CD8-positive, alpha-beta memory T cell (primary cell): Measurements from ENCODE around the gene USH1C. TPM values are rescaled to one million over a fixed set of nuclear protein-coding genes. Genes with fewer than 3 reads are reported as not detected.

Experiments
- CTCF ChIA-PET: fragments of 350-600 bp; sonication (Branson Sonifier 250); formaldehyde crosslinking; loops from one replicate; lab custom pipeline; 2021; ENCODE audit warnings: antibody characterized with exemption; lab: Charles Lee
- POLR2A ChIA-PET: fragments of 350-600 bp; sonication (Branson Sonifier 250); formaldehyde crosslinking; loops from one replicate; lab custom pipeline; 2021; ENCODE audit warnings: antibody characterized with exemption; lab: Charles Lee
- DNase-seq, 5 donors: peaks; one replicate each; pipeline versions ENCODE4 v3.0.0 to v3.0.0-alpha.2; 2020 to 2022; ENCODE audit warnings: mixed read lengths in 1 of 5
- H3K27ac ChIP-seq: one replicate; pipeline ENCODE4 v1.7.0; 2013; ENCODE audit warnings: low read depth, mild to moderate bottlenecking, low read length, moderate library complexity
- H3K27me3 ChIP-seq: 2 replicates; pipeline ENCODE4 v1.7.0; 2013; ENCODE audit warnings: low read length, mild to moderate bottlenecking; ENCODE audit not compliant: insufficient read depth, poor library complexity, severe bottlenecking
- H3K36me3 ChIP-seq: 2 replicates; pipeline ENCODE4 v1.7.0; 2013; ENCODE audit warnings: mild to moderate bottlenecking, low read length, moderate library complexity; ENCODE audit not compliant: insufficient read depth
- H3K4me1 ChIP-seq: 2 replicates; pipeline ENCODE4 v1.7.0; 2013; ENCODE audit warnings: mild to moderate bottlenecking, low read length, moderate library complexity; ENCODE audit not compliant: insufficient read depth
- H3K4me3 ChIP-seq: 2 replicates; pipeline ENCODE4 v1.7.0; 2013; ENCODE audit warnings: mild to moderate bottlenecking, low read length
- H3K9me3 ChIP-seq: 2 replicates; pipeline ENCODE4 v1.7.0; 2013; ENCODE audit warnings: mild to moderate bottlenecking, low read length
- H3K27ac Mint-ChIP-seq, 8 donors: one replicate each; pipeline ENCODE4 v1.8.0; 2020 to 2021; ENCODE audit warnings: mixed read lengths in 8 of 8, mild to moderate bottlenecking in 6 of 8, inconsistent platforms in 3 of 8, moderate library complexity in 3 of 8
- H3K27me3 Mint-ChIP-seq, 2 donors: one replicate each; pipeline ENCODE4 v1.8.0; 2020 to 2021; ENCODE audit warnings: mixed read lengths in 2 of 2, mild to moderate bottlenecking in 1 of 2, moderate library complexity in 1 of 2
- H3K36me3 Mint-ChIP-seq, 3 donors: one replicate each; pipeline ENCODE4 v1.8.0; 2020 to 2021; ENCODE audit warnings: mixed read lengths in 3 of 3, inconsistent platforms in 1 of 3, mild to moderate bottlenecking in 1 of 3
- H3K4me1 Mint-ChIP-seq, 3 donors: one replicate each; pipeline ENCODE4 v1.8.0; 2020 to 2021; ENCODE audit warnings: mixed read lengths in 3 of 3, inconsistent platforms in 1 of 3, mild to moderate bottlenecking in 1 of 3
- H3K4me3 Mint-ChIP-seq, 7 donors: one replicate each; pipeline ENCODE4 v1.8.0; 2020 to 2021; ENCODE audit warnings: mixed read lengths in 7 of 7, mild to moderate bottlenecking in 6 of 7, moderate library complexity in 4 of 7, inconsistent platforms in 2 of 7
- H3K9me3 Mint-ChIP-seq, 5 donors: one replicate each; pipeline ENCODE4 v1.8.0; 2020 to 2022; ENCODE audit warnings: mixed read lengths in 5 of 5, mild to moderate bottlenecking in 3 of 5, moderate library complexity in 2 of 5, inconsistent platforms in 1 of 5
- polyA plus RNA-seq: library from polyadenylated mRNA; unstranded; fragments of 300-500 nt; fragmentation: Illumina TruSeq; gene quantifications from one replicate; pipeline ENCODE4 v1.2.3, GENCODE V29; 2021
- total RNA-seq, 2 experiments: library from RNA; stranded (reverse); gene quantifications; one replicate each; pipeline ENCODE4 v1.2.3, GENCODE V29; 2021

Gene USH1C
- total and polyA plus RNA-seq, 3 experiments from 2014 or later, result not detected

DNA sequence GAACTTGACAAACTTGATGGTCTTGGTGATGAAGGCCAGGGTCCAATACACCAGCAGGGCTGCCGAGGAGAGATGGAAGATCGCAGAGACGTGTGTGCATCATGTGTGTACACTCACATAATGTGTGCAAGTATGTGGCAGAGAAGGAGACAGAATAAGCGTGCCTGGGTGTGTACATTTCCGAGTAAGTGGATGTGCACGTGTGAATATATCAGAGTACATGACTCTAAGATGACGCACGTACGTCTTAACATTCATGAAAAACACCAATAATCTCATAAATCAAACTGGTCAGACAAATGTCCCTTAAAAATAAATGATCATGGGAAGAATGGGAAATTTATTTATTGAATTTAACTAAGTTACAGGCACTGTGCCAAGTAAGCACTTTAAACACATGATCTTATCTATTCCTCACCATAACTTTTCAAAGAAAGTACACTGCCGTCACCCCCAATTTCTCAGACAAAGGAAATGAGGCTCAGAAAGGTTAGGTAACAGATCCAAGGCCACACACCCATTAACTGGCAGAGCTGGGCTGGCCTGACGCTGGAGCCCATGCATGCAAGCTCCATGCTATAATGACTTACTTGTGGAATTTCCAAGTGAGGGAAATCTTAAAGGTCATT lies 80.6 kb downstream of the USH1C start:
- no peaks in the 10 kb centered on the region for H3K27me3 ChIP-seq
- Mint-ChIP-seq H3K36me3 (no peaks in the 10 kb centered on the region), H3K9me3 (no peaks in the 10 kb centered on the region), H3K4me3 (no peak overlapping the region), H3K27me3 (peaks cover 2 to 32% of the 10 kb centered on the region in 2 donors), H3K4me1 (no peaks in the 10 kb centered on the region), H3K27ac (no peak overlapping the region)
- no peaks in the 10 kb centered on the region for H3K36me3 ChIP-seq
- H3K4me3 ChIP-seq, result no peak overlapping the region
- H3K9me3 ChIP-seq, result no peaks in the 10 kb centered on the region
- ChIA-PET POLR2A (no interaction called here), CTCF (no interaction called here)
- H3K27ac ChIP-seq, result no peak overlapping the region
- H3K4me1 ChIP-seq, result no peaks in the 10 kb centered on the region
- no peak for DNase-seq

DNA sequence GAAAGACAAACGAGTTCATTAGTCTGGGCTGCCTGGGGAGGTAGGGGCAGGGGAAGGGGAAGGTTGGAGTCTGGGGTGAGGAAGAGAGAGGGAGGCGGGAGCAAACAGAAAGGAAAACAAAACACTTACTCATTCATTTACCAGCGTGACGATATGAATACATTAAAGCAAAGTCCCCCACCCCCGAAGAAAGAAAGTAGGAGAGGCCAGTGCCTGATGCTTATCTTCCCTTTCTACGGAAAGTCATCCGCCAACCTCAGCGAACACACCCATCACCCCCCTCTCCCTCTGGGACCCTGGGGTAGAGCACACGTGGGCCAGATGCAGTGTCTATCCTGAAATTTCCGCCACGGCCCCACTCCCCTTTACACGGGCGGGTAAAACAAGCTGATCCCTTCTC lies 81.3 kb downstream of the USH1C start:
- Mint-ChIP-seq H3K4me3 (no peak overlapping the region), H3K27me3 (peaks cover 2 to 34% of the 10 kb centered on the region in 2 donors), H3K27ac (no peak overlapping the region), H3K4me1 (no peaks in the 10 kb centered on the region), H3K9me3 (no peaks in the 10 kb centered on the region), H3K36me3 (no peaks in the 10 kb centered on the region)
- Histone ChIP-seq H3K4me1 (no peaks in the 10 kb centered on the region), H3K27me3 (no peaks in the 10 kb centered on the region), H3K36me3 (no peaks in the 10 kb centered on the region), H3K9me3 (no peaks in the 10 kb centered on the region), H3K27ac (no peak overlapping the region), H3K4me3 (no peak overlapping the region)
- DNase-seq, result no peak
- CTCF ChIA-PET, result no interaction called here
- POLR2A ChIA-PET, result no interaction called here

DNA sequence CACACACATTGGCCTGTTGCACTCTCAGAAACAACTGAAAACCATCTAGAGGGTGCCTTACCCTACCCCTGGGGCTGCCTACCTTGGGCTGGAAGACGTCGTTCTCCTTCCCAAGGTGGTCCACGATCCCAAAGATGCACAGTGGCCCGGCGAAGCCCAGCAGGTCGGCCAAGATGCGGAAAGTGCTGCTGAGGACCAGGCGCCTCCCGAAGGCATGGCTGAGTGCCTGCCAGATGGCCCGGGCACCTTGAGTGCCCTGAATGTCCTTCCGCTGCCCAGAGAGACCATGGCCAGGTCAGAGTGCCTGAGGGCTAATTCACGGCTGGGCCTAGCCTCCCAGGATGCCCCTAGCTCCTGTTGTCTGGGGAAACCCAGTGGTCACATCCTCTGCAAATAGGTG lies 83.8 kb downstream of the USH1C start:
- H3K9me3 ChIP-seq, result no peaks in the 10 kb centered on the region
- H3K27ac Mint-ChIP-seq, result no peak overlapping the region
- POLR2A ChIA-PET, result no interaction called here

DNA sequence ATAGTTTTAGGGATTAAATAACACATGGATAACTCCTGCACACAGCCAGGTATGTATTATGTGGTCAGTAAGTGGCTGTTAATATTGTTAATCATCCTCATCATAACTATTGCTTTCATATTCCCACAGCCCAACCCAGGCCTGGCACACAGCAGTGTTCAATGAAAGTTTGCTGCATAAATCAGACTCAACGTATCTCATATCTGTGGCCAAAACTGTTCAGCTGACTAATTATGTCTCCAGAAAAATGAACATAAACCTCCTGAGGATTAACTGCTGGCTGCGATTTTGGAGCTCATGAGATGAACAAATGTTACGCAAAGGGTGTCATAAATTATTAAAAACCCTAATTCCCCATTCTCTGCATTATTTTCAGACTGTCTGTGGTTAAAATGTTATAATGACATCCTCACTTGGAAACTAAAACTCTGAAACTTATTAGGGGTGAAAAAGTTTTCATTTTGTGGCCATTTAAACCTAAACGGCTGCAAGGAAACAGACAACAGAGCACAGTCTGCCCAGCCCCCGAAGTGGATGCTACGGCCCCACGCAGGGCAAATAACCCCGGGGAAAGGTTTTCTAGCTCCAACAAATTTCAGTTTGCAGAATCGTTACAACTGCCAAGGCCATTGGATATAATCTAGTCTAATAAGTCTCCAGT lies 84.8 kb downstream of the USH1C start:
- Histone ChIP-seq H3K27ac (no peak overlapping the region), H3K9me3 (no peaks in the 10 kb centered on the region), H3K4me1 (no peaks in the 10 kb centered on the region), H3K36me3 (no peaks in the 10 kb centered on the region), H3K27me3 (no peaks in the 10 kb centered on the region), H3K4me3 (no peak overlapping the region)
- DNase-seq, result no peak
- ChIA-PET CTCF (interaction anchor here (1.8 kb wide), 1 partner anchor 25 kb away, joined by 4 read pairs; no protein-coding TSS in a partner anchor), POLR2A (no interaction called here)
- no peak overlapping the region for H3K27ac Mint-ChIP-seq
- H3K27me3 Mint-ChIP-seq, result peaks cover 2 to 31% of the 10 kb centered on the region in 2 donors
- no peaks in the 10 kb centered on the region for H3K4me1 Mint-ChIP-seq
- H3K36me3 Mint-ChIP-seq, result no peaks in the 10 kb centered on the region
- no peak overlapping the region for H3K4me3 Mint-ChIP-seq
- no peaks in the 10 kb centered on the region for H3K9me3 Mint-ChIP-seq

More for the DNA sequence above, 83.8 kb downstream of the USH1C start:
- Mint-ChIP-seq H3K4me3 (no peak overlapping the region), H3K36me3 (no peaks in the 10 kb centered on the region), H3K9me3 (no peaks in the 10 kb centered on the region), H3K4me1 (no peaks in the 10 kb centered on the region), H3K27me3 (peaks cover 2 to 35% of the 10 kb centered on the region in 2 donors)
- H3K27ac ChIP-seq, result no peak overlapping the region
- CTCF ChIA-PET, result interaction anchor here (1.8 kb wide), 1 partner anchor 26 kb away, joined by 4 read pairs; no protein-coding TSS in a partner anchor
- no peak overlapping the region for H3K4me3 ChIP-seq
- no peaks in the 10 kb centered on the region for H3K36me3 ChIP-seq
- H3K27me3 ChIP-seq, result no peaks in the 10 kb centered on the region
- H3K4me1 ChIP-seq, result no peaks in the 10 kb centered on the region
- DNase-seq, result no peak

DNA sequence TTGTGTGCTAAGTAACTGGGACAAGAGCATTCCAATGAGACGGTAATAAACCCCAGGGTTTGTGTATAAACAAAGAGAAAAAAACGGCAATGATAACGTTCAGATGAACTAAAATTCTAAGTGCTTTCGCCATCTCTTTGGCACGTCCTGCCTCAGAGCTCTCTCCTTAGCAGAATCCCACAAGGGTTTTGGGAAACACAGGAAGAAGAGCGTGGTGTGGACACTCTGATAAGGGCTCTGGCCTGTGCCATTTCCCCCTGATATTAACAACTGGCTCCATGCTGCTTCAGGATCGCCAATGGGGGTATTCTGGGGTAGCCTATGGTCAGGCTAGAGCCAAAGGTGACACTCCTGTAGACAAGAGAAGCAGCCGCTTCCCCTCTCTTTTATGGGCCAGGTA lies 85.9 kb downstream of the USH1C start:
- Mint-ChIP-seq H3K36me3 (no peaks in the 10 kb centered on the region), H3K27ac (no peak overlapping the region), H3K9me3 (no peaks in the 10 kb centered on the region), H3K4me1 (no peaks in the 10 kb centered on the region), H3K4me3 (no peak overlapping the region), H3K27me3 (peaks cover 0 to 28% of the 10 kb centered on the region in 2 donors)
- H3K27ac ChIP-seq, result no peak overlapping the region
- no peak for DNase-seq
- ChIA-PET CTCF (no interaction called here), POLR2A (no interaction called here)
- H3K27me3 ChIP-seq, result no peaks in the 10 kb centered on the region
- H3K4me1 ChIP-seq, result no peaks in the 10 kb centered on the region
- no peaks in the 10 kb centered on the region for H3K36me3 ChIP-seq
- no peak overlapping the region for H3K4me3 ChIP-seq
- no peaks in the 10 kb centered on the region for H3K9me3 ChIP-seq

DNA sequence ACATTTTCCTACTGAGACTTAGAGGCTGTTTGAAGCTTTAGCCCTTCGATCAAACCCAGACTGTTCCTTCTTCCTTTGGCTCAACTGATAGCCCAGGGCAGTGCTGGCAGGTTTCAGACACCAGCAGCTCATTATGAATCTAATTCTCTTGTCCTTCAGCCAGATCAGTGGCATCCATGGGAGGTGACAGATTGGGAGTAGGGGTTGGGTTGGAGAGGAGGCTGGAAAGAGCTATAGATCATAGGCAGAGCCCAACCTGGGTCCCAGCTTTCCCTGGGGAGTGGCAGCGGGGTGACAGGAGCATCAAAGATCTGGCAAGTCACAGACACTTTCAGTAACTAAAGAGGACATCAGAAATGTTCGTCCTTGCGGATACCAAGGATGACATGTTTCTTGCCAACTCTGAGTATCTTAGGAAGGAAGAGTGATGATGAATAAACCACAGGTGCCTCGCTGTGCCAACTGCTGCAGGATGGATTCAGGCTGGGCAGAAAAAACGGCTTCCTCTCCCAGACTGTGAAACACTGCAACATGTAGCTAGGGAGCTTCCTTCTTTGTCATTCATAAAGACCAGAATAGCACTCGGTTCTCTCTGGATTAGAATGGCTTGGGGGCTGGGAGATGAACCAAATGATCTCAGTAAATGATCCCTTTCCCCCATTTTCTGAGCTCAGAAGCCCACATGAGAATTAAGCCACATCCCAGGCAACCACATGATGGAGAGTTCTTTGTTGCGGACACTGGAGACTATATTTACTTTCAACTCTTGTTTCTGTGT lies 86.6 kb downstream of the USH1C start:
- H3K9me3 Mint-ChIP-seq, result no peaks in the 10 kb centered on the region
- no peak overlapping the region for H3K4me3 Mint-ChIP-seq

DNA sequence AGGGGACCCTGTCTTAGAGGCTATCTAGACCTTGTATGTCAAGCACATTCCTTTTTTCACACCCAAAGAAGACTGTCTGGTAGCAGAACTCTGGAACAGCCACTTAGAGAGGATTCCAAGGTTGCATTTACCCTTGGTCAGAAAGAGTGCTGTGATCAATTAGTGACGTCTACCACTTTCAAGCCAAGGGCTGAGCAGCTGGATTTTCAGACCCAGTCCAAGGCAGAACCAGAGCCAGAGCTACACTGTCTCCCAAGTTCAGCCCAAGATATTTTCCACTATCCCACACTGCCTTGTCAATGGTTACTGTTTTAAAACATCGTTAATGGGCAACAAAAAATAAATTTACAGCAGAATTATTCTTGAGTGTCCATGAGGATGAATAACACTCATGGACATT lies 91.5 kb downstream of the USH1C start:
- H3K27ac Mint-ChIP-seq, result no peak overlapping the region
- Histone ChIP-seq H3K9me3 (no peaks in the 10 kb centered on the region), H3K4me1 (no peaks in the 10 kb centered on the region), H3K27ac (no peak overlapping the region), H3K36me3 (no peaks in the 10 kb centered on the region), H3K27me3 (no peaks in the 10 kb centered on the region), H3K4me3 (no peak overlapping the region)
- ChIA-PET CTCF (no interaction called here), POLR2A (no interaction called here)
- no peaks in the 10 kb centered on the region for H3K36me3 Mint-ChIP-seq
- H3K4me1 Mint-ChIP-seq, result no peaks in the 10 kb centered on the region
- peaks cover 6 to 30% of the 10 kb centered on the region in 2 donors for H3K27me3 Mint-ChIP-seq
- H3K4me3 Mint-ChIP-seq, result no peak overlapping the region
- DNase-seq, result no peak
- H3K9me3 Mint-ChIP-seq, result no peaks in the 10 kb centered on the region

More for the DNA sequence above, 86.6 kb downstream of the USH1C start:
- no peak for DNase-seq
- H3K27me3 Mint-ChIP-seq, result peaks cover 2 to 30% of the 10 kb centered on the region in 2 donors
- no peaks in the 10 kb centered on the region for H3K27me3 ChIP-seq
- no peak overlapping the region for H3K27ac ChIP-seq
- ChIA-PET CTCF (no interaction called here), POLR2A (no interaction called here)
- no peaks in the 10 kb centered on the region for H3K4me1 Mint-ChIP-seq
- H3K4me3 ChIP-seq, result no peak overlapping the region
- H3K9me3 ChIP-seq, result no peaks in the 10 kb centered on the region
- H3K4me1 ChIP-seq, result no peaks in the 10 kb centered on the region
- no peaks in the 10 kb centered on the region for H3K36me3 ChIP-seq
- no peak overlapping the region for H3K27ac Mint-ChIP-seq
- no peaks in the 10 kb centered on the region for H3K36me3 Mint-ChIP-seq

DNA sequence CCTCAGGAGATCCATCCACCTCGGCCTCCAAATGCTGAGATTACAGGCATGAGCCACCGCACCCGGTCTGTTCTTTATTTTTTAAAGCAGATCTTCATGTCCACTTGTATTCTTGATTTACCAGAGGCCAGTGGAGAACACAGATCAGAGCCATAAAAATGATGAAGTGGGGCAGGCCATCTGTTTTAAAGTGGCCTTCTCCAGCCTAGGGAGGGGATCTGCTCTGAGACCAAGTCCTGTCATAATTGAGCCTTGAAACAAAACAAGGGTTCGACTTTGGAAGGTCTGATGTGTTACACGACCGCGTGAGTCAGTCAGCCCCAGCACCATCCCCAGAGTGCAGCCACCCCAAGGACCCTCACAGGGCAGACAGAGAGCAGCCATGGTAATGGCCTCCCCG lies 95.1 kb downstream of the USH1C start:
- Mint-ChIP-seq H3K4me1 (no peaks in the 10 kb centered on the region), H3K36me3 (no peaks in the 10 kb centered on the region), H3K27ac (no peak overlapping the region), H3K27me3 (peaks cover 6 to 19% of the 10 kb centered on the region in 2 donors), H3K9me3 (no peaks in the 10 kb centered on the region), H3K4me3 (no peak overlapping the region)
- no peak overlapping the region for H3K4me3 ChIP-seq
- POLR2A ChIA-PET, result no interaction called here
- no peak for DNase-seq
- H3K27me3 ChIP-seq, result no peaks in the 10 kb centered on the region
- no peak overlapping the region for H3K27ac ChIP-seq
- H3K9me3 ChIP-seq, result no peaks in the 10 kb centered on the region
- no peaks in the 10 kb centered on the region for H3K4me1 ChIP-seq
- CTCF ChIA-PET, result no interaction called here
- H3K36me3 ChIP-seq, result no peaks in the 10 kb centered on the region
